ENCODE results near the gene RWDD4. TPM values are rescaled to one million over a fixed set of nuclear protein-coding genes. Genes with fewer than 3 reads are reported as not detected.
A peak's percentile ranks its signal among the peaks of the same experiment; 100 is the strongest.

Gene RWDD4
- total RNA-seq, 4 donors from 2014 or later = 30.5 to 40.3 (median 30.9) TPM

- no peaks in the 10 kb centered on the region for H3K9me3 ChIP-seq
- DNase-seq (ENCODE audit: extremely low spot score) = no peak
- TF ChIP-seq EP300 (IDR thresholded peaks at IDR 0.05) = no peak
- TF ChIP-seq POLR2A (IDR thresholded peaks at IDR 0.05; ENCODE audit: low read depth) = no peak
- TF ChIP-seq, protein P1, sequence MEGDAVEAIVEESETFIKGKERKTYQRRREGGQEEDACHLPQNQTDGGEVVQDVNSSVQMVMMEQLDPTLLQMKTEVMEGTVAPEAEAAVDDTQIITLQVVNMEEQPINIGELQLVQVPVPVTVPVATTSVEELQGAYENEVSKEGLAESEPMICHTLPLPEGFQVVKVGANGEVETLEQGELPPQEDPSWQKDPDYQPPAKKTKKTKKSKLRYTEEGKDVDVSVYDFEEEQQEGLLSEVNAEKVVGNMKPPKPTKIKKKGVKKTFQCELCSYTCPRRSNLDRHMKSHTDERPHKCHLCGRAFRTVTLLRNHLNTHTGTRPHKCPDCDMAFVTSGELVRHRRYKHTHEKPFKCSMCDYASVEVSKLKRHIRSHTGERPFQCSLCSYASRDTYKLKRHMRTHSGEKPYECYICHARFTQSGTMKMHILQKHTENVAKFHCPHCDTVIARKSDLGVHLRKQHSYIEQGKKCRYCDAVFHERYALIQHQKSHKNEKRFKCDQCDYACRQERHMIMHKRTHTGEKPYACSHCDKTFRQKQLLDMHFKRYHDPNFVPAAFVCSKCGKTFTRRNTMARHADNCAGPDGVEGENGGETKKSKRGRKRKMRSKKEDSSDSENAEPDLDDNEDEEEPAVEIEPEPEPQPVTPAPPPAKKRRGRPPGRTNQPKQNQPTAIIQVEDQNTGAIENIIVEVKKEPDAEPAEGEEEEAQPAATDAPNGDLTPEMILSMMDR (IDR thresholded peaks at IDR 0.05) = no peak
- TF ChIP-seq POLR2AphosphoS5 (IDR thresholded peaks at IDR 0.05) = no peak
- H3K27ac ChIP-seq (replicated peaks in 1 of 4) = no peak overlapping the region
- no peaks in the 10 kb centered on the region for H3K36me3 ChIP-seq
- H3K4me3 ChIP-seq = no peak overlapping the region
- H3K27me3 ChIP-seq = no peaks in the 10 kb centered on the region
- intact Hi-C loops (cut with DNase I) = no loop called here
- 90% methylated on average over 20 of the region's 20 CpGs for WGBS
- H3K4me1 ChIP-seq = peaks cover 0 to 6% (median 0%) of the 10 kb centered on the region in 4 donors
Measured at GRCh38 chr4:183612329-183613250, 46.4 kb downstream of the RWDD4 start.

DNA sequence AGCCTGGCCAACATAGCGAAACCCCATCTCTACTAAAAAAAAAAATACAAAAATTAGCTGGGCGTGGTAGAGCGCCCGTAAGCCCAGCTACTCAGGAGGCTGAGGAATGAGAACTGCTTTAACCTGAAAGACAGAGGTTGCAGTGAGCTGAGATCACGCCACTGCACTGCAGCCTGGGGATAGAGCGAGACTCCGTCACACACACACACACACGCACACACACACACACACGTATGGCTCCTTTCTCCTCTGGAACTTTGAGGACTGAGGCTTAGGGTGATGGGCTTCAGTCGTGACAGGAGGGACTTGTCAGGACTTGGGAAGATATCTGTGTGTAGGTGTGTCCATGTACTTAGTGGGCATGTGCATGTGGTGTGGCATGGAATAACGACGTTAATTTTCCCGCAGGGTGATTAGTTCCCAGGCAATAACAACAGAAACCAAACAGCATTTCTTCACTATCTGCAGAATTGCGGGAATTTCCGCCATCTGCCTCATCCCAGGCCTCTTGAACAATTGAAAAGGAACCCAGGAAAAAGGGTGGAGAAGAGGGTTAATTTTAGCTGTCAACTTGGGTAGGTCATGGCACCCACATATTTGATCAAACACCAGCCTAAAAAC is 47.7 kb downstream of the RWDD4 start:
- intact Hi-C loops (cut with DNase I) = no loop called here

DNA sequence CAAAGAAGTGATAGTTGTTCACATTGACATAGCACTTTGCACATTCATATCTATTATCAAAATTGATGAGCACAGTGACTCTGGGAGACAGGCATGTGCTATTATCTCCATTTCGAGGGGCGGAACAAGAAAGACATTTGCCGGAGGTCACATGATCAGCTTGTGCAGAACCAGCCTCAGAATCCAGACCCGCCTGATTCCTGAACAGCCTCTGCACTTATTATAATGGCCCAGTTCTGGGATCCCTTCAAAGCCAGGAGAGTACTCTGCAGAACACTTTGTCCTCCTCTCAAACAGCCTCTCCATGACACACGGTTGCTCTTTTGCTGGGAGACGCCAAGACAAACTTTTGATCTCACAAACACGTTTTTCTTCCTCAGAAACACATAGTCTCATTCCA is 48.4 kb downstream of the RWDD4 start:
- TF ChIP-seq EP300 (IDR thresholded peaks at IDR 0.05) (no peak), POLR2AphosphoS5 (IDR thresholded peaks at IDR 0.05) (no peak)
- TF ChIP-seq, protein P1 (IDR thresholded peaks at IDR 0.05) = no peak
- Histone ChIP-seq H3K4me1 (peaks cover 0 to 6% (median 0%) of the 10 kb centered on the region in 4 donors), H3K27ac (replicated peaks in 1 of 4) (peak overlapping the region in 1 of 4 donors; percentile 46), H3K9me3 (no peaks in the 10 kb centered on the region), H3K36me3 (no peaks in the 10 kb centered on the region), H3K4me3 (no peak overlapping the region), H3K27me3 (no peaks in the 10 kb centered on the region)
- intact Hi-C loops (cut with DNase I) = no loop called here
- no peak for DNase-seq (ENCODE audit: extremely low spot score)
- WGBS = 78% methylated on average over 7 of the region's 7 CpGs

More for the DNA sequence above, 47.7 kb downstream of the RWDD4 start:
- no peaks in the 10 kb centered on the region for H3K36me3 ChIP-seq
- no peaks in the 10 kb centered on the region for H3K9me3 ChIP-seq
- no peak overlapping the region for H3K4me3 ChIP-seq
- no peaks in the 10 kb centered on the region for H3K27me3 ChIP-seq
- peaks cover 0 to 6% (median 0%) of the 10 kb centered on the region in 4 donors for H3K4me1 ChIP-seq
- H3K27ac ChIP-seq (replicated peaks in 1 of 4) = peak overlapping the region in 1 of 4 donors; percentile 46
- no peak for DNase-seq (ENCODE audit: extremely low spot score)
- WGBS = 91% methylated on average over 15 of the region's 15 CpGs
- TF ChIP-seq, protein P1 (IDR thresholded peaks at IDR 0.05) = no peak
- no peak for TF ChIP-seq POLR2A (IDR thresholded peaks at IDR 0.05; ENCODE audit: low read depth)
- TF ChIP-seq EP300 (IDR thresholded peaks at IDR 0.05) = no peak
- TF ChIP-seq POLR2AphosphoS5 (IDR thresholded peaks at IDR 0.05) = no peak

GRCh38 chr4:183610033-183610432 is 49.0 kb downstream of the RWDD4 start:
- Histone ChIP-seq H3K4me3 (no peak overlapping the region), H3K27me3 (no peaks in the 10 kb centered on the region), H3K36me3 (no peaks in the 10 kb centered on the region), H3K9me3 (no peaks in the 10 kb centered on the region), H3K27ac (replicated peaks in 1 of 4) (no peak overlapping the region), H3K4me1 (peaks cover 0 to 6% (median 0%) of the 10 kb centered on the region in 4 donors)
- WGBS = 96% methylated on average over 2 of the region's 2 CpGs
- no peak for DNase-seq (ENCODE audit: extremely low spot score)
- TF ChIP-seq, protein P1 (IDR thresholded peaks at IDR 0.05) = no peak
- no peak for TF ChIP-seq POLR2A (IDR thresholded peaks at IDR 0.05; ENCODE audit: low read depth)
- TF ChIP-seq POLR2AphosphoS5 (IDR thresholded peaks at IDR 0.05) = no peak
- no peak for TF ChIP-seq EP300 (IDR thresholded peaks at IDR 0.05)
- intact Hi-C loops (cut with DNase I) = no loop called here
